GM21447 (cell line): ENCODE measurements around the gene NCKIPSD.

Experiments used
- ATAC-seq: cut with Tn5 transposase; IDR thresholded peaks from one replicate; pipeline ENCODE4 v1.9.1; 2021; ENCODE audit not compliant: unreplicated experiment

Gene NCKIPSD

DNA sequence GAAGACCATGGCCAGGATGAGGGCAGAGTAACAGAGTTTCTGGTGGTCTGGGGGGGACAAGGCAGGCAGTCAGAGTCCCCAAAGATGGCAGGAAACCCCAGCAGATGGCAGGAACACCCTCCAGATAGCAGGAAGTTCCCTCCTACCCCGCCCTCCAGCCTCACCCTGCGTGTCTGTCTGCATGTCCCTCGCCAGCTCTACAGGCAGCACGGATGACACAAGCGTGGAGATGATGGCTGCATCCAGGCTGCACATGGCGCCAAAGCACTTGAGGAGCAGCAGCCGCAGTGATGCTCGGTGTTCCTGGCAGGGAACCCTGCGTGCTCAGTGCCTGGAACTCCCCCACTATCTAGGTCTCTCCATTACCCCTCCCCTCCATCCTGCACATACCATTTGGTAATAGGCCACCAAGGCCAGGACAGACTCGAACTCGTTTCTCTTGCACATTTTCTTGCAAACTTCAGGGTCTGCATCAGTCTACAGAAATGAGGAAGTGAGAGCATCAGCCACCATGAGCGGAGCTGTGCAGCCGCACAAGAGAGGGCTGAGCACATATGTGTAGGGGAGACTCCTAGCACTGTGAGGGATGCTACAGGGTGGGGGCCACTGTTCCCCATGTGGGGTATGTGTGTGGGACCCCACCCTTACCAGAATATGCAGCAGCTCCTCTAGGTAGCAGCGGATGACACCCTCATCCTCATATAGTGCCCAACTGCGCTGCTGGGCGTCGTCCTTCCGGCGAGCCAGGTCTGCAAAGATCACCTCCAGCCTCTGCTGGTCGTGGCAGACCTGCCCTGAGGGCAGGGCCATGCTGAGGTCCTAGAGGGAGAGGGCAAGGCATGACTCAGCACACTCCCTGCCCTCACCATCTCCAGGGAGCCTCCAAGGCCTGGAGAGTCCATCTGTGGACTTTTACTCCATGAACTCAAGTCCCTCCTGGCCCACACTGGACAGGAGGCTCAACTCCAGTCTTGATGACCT, 6.0 kb downstream of the NCKIPSD start:
- ATAC-seq = no peak

DNA sequence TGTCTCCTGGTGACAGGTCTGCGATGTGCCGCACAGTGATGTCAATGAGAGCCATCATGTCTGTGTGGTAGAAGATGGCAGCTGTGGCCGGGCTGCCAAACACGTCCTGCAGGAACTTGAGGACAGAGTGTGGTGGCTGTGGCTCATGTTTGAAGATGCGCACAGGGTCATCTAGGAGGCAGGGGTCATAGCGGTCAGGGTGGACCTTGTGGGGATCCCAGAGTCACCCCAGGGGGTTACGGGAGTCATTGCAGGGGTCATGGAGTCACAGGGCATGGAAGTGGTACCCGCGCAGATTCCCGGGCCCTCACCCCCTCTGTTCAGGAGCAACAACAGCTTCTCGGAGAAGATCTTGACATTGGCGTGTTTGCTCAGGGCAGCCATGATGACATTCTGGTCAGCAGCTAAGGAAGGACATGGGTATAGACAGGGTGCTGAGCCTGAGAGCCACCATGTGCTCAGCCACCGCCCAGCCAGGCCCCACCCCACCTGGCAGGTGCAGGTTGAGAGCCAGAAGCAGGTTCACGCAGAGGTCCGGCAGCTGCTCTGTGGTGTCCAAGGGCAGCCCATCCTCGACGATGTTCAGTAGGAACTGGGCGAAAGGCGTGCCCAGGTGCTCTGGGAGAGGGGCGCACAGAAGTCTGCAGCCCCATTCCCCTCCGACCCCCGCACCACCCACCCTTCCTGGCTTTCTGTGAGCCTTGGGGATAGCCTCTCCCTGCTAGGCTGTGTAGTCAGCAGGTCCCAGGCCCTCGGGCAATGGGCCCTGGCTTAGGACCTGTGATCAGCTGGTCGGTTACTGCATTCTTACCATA, 6.9 kb downstream of the NCKIPSD start:
- ATAC-seq = no peak

DNA sequence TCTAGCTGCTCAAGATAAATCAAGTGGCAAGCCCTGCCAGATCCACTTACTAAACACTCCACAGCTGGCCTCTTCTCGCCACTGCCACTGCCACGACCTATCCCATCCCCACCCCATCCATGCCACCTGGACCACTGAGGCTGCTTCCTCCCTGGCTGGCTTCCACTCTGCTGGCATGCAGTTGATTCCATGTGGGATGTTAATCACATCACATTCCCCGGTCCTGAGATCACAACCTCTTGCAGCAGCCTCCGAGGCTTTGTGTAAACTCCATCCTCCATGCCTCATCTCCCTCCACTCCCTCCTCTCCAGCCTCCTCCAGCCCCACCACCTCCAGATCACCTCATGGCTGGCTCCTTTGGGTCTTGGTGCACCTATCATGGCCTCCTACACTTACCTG, 7.7 kb downstream of the NCKIPSD start:
- ATAC-seq = no peak

DNA sequence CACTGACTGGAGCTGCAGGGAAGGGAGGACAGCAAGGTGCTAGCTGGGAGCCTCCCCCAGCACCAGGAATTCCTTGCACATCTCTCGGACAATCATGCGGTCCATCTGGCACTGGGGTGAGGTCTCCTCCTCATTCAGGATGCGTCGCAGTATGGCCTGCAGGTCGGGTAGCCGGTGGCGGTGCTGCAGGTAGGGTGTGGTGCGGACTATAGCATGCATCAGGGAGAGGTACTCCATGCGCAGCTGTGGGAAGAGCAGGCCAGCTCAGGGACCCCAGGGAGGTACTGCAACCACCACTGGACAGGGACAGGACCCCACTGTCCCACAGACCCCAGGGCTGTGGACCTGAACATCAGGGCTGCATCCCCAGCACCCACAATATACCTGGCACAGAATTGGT, 11.2 kb downstream of the NCKIPSD start:
- ATAC-seq = no peak

DNA sequence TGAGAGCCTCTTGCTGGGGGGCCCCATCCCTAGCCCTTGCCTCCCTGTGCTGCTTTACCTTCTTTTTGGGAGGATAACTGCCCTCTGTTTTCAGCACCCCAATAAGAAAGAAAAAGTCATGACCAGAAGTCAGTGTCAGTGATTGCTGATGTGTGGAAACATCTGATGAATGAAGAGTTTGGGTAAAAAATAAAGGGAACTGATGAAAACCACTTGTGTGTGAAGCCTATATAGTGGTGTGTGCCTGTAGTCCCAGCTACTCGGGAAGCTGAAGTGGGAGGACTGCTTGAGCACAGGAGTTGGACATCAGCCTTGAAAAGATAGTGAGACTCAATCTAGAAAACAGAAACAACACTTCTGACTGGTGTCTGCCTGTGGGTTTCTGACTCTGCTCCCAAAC, 13.2 kb downstream of the NCKIPSD start:
- ATAC-seq = no peak

DNA sequence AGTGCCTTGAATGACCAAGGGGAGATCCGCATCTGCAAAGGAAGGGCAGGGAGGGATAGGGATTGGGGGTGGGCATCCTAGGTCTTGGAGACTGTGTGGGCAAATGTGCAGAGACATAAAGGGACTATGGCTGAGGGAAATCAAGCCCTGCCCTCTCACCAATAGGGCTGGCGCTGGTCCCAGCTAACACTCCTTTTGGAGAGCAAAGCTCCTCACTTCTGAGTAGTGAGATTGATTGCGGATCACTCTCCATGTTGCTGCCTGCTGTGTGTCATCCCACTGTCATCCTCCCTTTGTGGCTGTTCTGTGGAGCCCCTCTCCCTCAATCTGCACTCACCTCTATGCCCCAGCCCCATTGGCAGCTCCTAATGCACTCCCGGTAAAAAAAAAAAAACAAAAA, 20.8 kb downstream of the NCKIPSD start:
- ATAC-seq = no peak

DNA sequence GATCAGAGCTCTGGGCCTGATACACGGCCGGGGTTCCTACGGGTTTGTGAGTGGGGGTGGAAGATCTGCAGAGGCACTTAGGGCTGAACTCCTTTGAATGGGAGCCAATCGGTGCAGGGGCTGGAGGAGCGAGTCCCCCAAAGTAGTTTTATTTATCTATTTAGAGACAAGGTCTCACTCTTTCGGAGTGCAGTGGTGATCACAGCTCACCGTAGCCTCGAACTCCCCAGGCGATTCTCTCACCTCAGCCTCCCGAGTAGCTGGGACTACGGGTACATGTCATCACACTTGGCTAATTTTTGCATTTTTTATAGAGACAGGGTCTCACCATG, 21.4 kb downstream of the NCKIPSD start:
- no peak for ATAC-seq

DNA sequence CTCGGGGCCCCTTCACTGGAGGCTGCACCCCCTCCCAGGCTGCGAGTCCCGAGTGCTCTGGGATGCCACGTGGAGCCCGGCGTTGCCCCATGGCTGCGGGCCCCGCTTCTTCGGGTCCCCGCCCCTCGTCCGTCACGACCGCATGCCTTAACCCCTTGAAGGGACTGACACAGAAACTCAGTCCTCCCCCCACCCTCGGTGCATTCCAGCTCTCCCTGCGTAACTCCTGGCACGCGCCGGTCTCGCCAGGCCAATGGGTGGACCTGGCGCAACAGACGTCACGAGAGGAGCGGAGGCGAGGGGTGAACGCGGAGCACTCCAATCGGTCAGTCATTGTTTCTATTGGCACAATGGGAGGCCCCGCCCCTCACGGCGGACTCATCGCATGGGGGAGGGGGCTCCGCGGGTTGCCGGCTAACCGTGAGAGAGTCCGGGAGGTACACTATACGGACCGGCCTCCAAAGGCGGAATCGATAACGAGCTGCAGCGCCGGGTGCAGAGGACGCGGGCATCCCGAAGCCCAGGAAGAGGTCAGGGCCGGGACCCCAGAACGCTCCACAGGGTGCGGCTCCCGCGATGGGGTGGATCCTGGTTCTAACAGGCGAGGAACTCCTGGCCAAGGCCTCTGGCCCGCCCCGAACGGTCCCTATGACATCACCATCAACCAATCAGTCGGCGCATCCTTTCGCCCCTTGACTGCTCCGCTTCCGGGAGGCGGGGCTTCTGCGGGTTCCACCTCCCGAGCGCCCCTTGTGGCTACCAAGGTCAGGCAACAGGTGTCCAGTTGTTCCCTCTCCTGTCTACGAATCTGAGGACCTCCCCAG, 22.0 kb downstream of the NCKIPSD start:
- peak; percentile 87 for ATAC-seq

DNA sequence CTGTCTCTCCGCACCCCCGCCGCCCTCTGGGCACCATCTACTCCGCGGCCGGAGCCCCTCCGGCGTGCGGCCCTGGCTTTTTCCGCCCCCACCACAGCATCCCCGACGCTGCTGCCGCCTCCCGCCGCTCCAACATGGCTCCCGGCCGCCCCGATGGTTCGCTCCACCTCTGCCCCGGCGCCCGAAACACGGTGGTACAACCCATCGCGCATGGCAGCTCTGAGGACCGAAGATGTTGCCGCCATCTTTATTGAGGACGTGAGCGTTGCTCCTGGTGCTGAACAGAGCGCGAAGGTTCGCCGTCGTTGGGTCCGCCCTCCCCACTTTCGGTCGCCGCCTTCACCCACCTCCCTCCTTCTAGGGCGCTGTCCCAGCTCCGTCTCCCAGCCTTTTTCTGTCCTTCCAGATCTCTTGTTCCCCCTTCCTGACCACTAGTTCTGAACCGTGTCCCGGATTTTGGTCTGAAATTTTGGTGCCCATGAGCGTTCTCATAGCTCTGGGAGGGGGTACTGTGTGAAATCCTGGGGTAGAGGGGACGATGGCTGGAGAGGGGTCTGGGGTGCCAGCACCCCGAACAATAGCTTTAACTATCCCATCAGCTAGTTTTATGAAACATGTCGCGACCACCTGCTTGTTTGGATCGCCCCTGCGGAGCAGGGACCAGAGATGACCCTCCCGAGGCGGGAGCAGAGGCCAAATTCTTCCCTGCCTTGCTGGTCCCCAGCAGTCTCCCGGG, 22.8 kb downstream of the NCKIPSD start, which contains the start of gene CELSR3:
Gene CELSR3 (minus strand): TSS at position 134 of the 736 bp plus-strand sequence. CDS start 252 bp downstream, outside the sequence.
- no peak for ATAC-seq

DNA sequence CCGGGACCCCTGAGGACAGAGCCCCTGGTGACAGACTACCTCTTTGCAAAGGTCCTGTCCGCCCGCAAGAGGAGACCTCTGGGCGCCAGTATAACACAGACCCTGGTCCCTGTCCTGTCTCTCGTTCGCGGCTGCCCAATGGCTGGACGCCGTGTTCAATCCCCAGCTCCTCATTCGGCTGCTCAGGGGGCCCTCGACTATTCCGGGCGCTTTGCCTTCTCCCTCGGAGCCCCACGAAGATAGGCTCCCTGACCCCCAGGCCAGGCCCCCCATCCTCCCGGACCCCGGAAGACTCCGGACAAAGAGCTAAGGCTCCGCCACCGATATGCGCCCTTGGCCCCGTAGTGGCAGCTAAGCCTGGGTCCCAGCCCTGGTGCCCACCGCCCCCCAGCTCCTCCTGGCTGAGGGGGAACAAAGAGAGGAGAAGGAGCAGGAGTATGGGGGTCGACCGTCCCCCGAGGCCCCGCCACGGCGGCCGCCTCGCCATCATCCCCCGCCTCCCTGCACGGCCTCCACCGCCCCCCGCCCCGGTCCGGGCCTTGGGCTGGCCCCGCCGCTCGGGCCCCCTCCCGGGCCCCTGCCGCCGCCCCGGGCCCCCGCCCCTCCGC, 23.5 kb downstream of the NCKIPSD start:
- ATAC-seq = no peak

DNA sequence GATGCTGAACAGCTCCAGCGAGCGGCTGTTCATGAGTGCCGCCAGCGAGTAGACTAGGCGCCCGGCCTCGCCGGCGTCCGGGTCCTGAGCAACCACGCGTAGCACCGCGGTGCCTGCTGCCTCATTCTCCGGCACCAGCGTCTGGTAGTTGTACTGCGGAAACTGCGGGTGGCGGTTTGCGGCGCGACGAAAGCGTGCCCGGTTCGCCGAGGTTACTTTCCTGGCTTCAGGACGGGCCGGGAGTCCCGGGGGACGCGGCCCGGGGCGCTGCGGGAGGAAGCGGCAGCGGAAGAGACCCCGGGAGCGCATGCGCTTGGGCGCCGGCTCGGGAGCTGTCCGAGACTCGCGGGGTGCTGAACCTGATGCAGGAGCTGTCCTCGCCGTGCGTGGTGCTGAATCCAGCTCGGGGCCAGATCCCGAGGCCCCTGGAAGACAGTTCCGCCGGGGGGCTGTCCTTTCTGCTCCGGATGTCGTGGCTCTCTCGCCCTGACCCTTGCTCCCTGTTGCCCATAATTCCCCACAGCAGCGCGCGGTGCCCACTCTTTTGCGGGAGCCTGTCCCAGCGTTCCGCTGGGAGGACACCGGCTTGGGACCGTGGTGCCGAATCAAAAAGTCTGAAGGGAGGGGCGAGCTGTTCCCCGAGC, 24.1 kb downstream of the NCKIPSD start:
- ATAC-seq = no peak

DNA sequence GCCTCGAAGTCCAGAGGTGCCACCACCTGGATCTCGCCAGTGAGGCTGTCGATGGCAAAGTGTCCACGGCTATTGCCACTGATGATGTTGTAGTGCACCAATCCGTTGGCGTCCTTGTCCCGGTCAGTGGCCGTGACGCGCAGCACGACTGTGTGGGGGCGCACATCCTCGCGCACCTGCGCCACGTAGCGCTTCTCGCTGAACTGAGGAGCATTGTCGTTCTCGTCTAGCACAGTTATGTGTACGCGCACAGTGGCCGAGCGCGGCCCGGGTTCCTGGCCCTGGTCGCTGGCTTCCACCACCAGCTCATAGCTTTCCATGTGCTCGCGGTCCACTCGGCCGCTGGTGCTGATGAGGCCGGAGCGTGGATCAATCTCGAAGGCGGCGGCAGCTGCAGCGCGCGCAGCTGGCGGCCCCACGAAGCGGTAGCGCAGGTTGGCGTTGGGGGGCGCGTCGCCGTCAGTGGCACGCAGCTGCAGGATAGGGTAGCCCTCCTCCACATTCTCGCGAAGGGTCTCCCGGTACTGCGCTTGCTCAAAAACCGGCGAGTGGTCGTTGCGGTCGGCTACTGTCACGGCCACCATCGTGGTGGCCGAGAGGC, 24.8 kb downstream of the NCKIPSD start:
- ATAC-seq = no peak

DNA sequence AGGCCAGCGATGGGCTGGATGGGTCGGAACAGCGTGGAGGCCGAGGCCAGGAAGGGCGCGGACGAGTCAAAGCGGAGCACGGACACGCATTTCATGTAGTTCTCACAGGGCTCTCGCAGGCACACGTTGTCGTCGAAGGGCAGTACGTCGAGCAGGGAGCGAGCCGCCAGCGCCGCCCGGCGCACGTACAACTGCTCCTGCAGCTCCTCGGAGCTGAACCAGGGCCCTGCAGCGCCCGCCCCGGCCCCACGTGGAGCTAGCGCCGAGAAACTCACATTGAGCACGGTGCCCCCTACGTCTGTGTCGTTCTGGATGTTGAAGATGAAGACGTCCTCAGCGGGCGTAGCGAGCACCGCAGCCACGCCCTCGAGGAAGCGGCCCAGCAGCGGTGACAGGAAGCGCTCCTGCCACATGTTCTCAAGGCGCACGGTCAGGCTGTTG, 28.9 kb downstream of the NCKIPSD start:
- no peak for ATAC-seq

DNA sequence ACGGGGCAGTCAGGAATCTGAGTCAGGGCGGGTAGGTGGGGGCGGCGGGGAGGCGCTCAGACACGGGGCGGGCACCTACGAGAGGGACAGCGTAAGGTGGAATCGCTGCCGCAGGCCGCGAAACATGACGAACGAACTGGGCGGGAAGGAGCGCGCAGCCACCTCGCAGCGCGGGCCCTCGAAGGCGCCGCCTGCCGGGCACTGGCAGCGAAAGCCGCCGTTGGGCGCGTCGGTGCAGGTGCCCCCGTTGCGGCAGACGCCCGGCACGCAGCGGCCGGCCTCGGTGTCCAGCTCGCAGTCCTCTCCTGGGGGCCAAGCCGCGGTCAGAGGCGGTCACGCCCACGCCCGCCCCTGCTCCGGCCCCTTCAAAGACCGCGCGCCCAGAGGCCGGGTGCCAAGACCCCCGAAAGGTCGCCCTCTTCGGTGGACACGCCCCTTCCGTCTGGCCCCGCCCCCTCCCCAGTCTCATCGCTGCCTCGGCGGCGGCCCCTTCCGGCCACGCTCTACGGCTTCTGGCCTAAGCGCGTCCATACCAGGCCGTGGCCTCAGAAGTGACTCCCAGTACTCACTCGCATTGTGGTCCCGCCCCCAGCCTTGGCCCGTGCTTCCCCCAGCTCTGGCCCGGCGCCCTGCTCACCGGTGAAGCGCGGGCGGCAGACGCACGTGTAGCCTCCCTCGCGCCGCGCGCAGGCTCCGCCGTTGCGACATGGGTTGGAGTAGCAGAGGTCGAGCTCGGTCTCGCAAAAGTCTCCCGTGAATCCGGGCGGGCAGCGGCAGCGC, 29.5 kb downstream of the NCKIPSD start:
- ATAC-seq = peak; percentile 53

DNA sequence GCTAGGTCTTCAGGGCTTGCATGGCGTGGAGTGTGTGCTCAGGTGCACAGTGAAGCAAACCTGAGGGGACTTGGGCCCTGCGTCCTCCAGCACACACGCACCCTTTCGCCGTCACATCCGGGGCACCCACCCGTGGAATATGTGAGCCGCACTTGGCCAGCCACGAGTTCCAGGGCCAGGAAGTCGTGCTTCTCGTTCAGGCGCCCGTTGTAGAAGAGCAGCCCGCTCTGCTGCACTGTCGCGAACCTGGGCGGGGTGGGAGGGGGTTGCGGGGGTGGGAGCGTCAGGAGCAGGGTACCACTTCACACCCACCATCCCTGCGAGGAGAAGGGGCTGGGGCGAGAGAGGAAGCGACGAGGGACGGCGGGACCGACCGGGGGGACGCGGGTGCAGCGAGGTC, 30.1 kb downstream of the NCKIPSD start:
- ATAC-seq = no peak

DNA sequence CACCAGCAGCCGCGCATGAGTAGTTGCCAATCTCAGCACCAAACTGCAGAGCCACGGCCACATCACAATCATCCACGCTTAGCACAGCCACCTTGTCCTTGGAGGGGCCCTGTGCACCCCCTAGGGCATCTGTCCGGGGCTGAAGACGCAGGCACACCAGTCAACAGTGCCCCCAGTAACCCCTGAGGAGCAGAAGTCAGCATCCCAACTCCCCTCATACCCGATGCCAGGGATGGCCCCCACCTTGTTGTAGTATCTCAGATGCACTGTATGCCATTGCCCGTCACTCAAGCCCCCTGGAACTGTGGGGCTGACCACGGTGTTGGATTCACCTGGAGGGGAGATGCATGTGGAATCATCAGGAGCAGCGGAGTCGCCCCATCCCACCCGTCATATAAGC, 30.7 kb downstream of the NCKIPSD start:
- ATAC-seq = no peak

DNA sequence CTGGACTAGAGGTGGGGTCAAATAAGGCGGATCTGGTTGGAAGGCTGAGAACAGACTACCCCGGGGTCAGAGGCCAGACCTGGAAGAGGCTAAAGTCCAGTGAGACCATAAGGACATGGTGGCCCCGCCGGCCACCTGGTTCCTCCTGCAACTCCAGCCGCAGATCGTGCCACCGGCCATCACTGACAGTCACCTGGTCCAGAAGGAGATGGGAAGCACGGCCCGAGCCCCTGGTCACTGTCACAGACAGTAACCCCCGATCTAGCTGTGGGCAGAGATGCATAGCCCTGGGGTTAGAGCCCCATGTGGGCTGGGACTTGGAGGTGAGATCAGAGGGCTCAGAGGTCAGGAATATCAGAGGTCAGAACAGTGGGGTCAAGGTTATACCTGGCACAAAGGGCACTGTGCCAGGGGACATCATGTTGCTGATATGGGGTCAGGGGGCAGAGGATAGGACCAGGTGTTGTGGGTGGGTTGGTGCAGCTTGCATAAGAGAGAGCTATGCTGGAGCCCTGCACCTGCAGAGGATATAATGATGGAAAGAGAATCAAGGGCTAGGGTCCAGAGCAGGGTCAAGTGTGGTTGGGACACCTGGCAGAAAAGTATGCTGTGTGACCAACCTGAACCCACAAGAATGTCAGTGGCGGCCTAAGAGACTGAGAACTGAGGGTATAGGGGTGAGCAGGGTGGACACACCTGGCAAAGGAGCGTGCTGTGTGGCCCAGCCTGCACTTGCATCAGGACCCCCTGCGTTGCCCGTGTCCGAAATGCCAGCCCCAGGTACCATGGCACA, 32.6 kb downstream of the NCKIPSD start:
- ATAC-seq = no peak
